ENCODE data around the gene NTN5.
"Not testable (repeated sequence)": the region's sequence is repeated elsewhere in the genome, so short reads cannot be mapped to it uniquely, and the experiment has no call there.

NTN5 gene

DNA sequence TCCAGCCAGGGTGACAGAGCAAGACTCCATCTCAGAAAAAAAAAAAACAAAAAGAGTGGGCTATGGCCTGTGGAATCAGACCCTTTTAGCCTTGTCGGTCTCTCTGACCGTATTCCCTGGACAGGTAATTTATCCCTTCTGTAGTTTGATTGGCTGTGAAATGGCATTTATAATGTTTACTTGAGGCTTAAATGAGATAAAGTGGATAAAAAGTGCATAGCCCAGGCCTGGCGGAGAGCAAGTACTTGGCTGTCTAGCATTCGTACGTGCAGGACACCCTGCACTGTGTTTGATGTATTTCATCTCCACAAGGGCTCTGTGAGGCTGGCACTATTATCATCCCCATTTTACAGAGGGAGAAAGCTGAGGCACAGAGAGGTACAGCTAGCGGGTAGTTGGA, 7.0 kb downstream of the NTN5 start:
- H3K4me3 ChIP-seq (ENCODE audit: low read depth in 1 of 2, low read length in 2 of 2): no peak overlapping the region
- H3K4me1 ChIP-seq (ENCODE audit: insufficient read depth, low read length): no peaks in the 10 kb centered on the region
- H3K27me3 ChIP-seq (ENCODE audit: control insufficient read depth in 1 of 2, insufficient read depth in 2 of 2, low read length in 2 of 2): no peaks in the 10 kb centered on the region
- H3K9ac ChIP-seq (ENCODE audit: low read length): no peak overlapping the region
- H3K27ac ChIP-seq (ENCODE audit: low read depth, low read length): no peak overlapping the region
- no peaks in the 10 kb centered on the region for H3K36me3 ChIP-seq (ENCODE audit: insufficient read depth, low read length)
- H3K9me3 ChIP-seq (ENCODE audit: low read length): no peaks in the 10 kb centered on the region

DNA sequence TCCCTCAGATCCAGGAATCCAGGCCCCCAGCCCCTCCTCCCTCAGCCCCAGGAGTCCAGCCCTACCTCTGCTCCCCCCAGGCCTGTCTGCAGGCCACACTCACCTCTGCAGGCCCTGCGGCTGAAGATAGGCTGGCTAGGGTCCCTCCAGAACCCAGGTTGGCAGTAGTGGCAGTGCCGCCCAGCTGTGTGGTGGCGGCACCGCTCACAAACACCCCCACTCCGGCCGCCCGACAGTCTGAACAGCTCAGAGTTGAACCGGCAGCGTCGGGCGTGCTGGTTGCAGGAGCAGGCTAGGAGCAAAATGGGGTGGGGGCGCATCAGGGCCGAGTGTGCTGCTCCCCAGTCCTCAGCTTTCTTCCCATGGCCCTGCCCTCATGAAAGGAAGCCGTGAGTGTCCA, 8.3 kb downstream of the NTN5 start:
- Histone ChIP-seq H3K4me1 (ENCODE audit: insufficient read depth, low read length) (no peaks in the 10 kb centered on the region), H3K36me3 (ENCODE audit: insufficient read depth, low read length) (no peaks in the 10 kb centered on the region), H3K27me3 (ENCODE audit: control insufficient read depth in 1 of 2, insufficient read depth in 2 of 2, low read length in 2 of 2) (no peaks in the 10 kb centered on the region), H3K27ac (ENCODE audit: low read depth, low read length) (no peak overlapping the region), H3K9me3 (ENCODE audit: low read length) (no peaks in the 10 kb centered on the region), H3K4me3 (ENCODE audit: low read depth in 1 of 2, low read length in 2 of 2) (no peak overlapping the region), H3K9ac (ENCODE audit: low read length) (no peak overlapping the region)

DNA sequence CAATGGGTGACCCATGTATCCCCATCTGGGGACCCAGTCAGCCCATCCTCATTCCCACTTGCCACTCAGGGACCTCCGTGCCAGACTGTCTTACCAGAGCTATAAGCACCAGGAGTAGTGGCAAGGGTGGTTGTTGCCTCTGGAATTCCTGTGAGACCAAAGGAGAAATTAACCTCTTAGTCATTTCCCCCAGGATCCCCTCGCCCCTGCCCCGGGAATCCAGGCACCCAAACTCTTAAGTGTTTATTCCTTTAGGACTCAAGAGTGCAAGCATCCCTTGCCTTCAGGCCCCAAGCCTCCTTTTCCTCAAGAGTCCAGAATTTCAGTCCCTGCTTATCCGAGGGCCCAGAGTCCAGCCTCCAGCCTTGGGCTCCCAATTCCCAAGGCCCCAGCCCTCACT, 9.2 kb downstream of the NTN5 start:
- Histone ChIP-seq H3K4me3 (ENCODE audit: low read depth in 1 of 2, low read length in 2 of 2) (no peak overlapping the region), H3K27ac (ENCODE audit: low read depth, low read length) (no peak overlapping the region), H3K36me3 (ENCODE audit: insufficient read depth, low read length) (no peaks in the 10 kb centered on the region), H3K9me3 (ENCODE audit: low read length) (no peaks in the 10 kb centered on the region), H3K9ac (ENCODE audit: low read length) (no peak overlapping the region), H3K27me3 (ENCODE audit: control insufficient read depth in 1 of 2, insufficient read depth in 2 of 2, low read length in 2 of 2) (no peaks in the 10 kb centered on the region), H3K4me1 (ENCODE audit: insufficient read depth, low read length) (no peaks in the 10 kb centered on the region)

DNA sequence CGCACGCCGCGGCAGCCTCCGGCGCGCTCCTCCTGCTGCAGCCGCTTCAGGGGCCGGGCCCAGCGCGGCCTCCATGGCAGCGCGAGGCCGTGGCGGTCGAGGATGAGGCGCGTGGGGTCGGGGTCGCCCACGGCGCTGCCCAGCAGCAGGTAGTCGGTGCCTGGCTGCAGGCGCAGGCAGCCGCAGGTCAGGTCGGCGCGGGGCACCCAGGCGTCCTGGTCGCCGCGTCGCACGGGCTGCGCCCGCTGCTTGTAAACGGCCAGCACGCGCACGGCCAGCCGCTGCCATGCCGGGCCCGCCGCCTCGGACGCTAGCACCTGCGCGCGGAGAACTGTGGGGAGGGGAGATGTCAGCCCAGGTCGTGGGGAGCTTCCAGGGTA, 11.1 kb downstream of the NTN5 start:
- H3K9ac ChIP-seq (ENCODE audit: low read length): no peak overlapping the region
- no peaks in the 10 kb centered on the region for H3K4me1 ChIP-seq (ENCODE audit: insufficient read depth, low read length)
- no peak overlapping the region for H3K27ac ChIP-seq (ENCODE audit: low read depth, low read length)
- no peaks in the 10 kb centered on the region for H3K27me3 ChIP-seq (ENCODE audit: control insufficient read depth in 1 of 2, insufficient read depth in 2 of 2, low read length in 2 of 2)
- H3K36me3 ChIP-seq (ENCODE audit: insufficient read depth, low read length): no peaks in the 10 kb centered on the region
- no peak overlapping the region for H3K4me3 ChIP-seq (ENCODE audit: low read depth in 1 of 2, low read length in 2 of 2)
- no peaks in the 10 kb centered on the region for H3K9me3 ChIP-seq (ENCODE audit: low read length)

DNA sequence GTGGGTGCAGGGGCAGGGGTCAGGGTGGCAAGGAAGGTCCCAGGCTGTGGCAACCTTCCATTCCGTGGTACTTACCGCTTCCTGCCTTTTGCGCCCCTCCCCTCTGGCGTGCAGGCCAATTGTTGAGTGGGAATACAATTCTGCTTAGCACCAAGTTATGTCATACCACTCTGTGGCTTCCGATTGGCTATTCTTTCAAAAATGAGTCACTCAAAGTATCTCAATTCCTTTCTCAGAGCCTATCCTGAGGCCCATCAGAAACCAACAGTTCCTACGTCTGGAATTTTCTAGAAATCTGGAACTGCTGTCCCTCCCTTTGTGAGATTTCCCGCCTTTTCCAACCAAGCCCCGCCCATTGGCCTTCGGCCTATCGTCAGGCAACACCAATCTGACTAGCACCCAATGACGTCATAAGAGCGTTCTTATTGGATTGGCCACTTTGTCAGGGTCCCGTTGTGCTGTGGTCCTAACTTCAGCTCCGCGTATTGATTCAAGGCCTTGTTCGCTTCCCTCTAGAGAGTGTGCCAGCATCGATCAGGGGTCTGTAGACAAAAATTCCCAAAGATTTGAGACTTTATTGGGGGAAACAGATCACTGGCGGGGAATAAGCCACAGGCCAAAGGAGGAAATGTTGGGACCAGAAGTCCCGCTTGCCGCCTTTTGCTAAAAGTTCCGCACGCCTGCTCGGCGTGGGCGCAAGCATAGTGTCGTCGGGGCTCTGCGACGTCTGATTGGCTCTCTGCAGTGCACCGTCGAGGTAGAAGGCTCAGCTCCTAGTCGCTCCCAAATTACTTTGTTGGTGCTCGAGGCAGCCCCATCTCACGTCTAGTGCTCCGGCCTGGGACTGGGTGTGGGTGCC, 11.7 kb downstream of the NTN5 start:
- Histone ChIP-seq H3K9ac (ENCODE audit: low read length) (no peak overlapping the region), H3K27ac (ENCODE audit: low read depth, low read length) (peak overlapping the region; percentile 25), H3K4me3 (ENCODE audit: low read depth in 1 of 2, low read length in 2 of 2) (peak overlapping the region in 1 of 2 donors; percentile 32)

DNA sequence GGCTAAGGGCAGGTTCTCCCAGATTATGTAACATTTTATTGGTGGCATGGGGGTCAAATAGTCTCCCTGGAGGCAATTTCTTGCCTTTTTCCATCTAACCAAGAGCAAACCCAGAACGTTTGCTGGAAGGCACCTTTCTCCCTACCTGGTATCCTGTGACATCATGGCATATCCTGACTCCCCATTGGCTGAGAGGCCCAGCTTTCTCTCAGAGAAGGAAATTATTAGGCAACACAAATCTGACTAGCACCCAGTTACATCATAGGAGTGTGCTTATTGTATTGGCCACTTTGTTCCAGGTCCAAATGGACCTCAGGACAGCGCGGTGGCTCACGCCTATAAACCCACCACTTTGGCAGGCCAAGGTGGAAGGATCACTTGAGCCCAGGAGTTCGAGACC, 13.0 kb downstream of the NTN5 start:
- H3K9ac ChIP-seq (ENCODE audit: low read length): no peak overlapping the region
- H3K36me3 ChIP-seq (ENCODE audit: insufficient read depth, low read length): no peaks in the 10 kb centered on the region
- no peak overlapping the region for H3K27ac ChIP-seq (ENCODE audit: low read depth, low read length)
- H3K4me3 ChIP-seq (ENCODE audit: low read depth in 1 of 2, low read length in 2 of 2): no peak overlapping the region
- no peaks in the 10 kb centered on the region for H3K9me3 ChIP-seq (ENCODE audit: low read length)
- H3K27me3 ChIP-seq (ENCODE audit: control insufficient read depth in 1 of 2, insufficient read depth in 2 of 2, low read length in 2 of 2): no peaks in the 10 kb centered on the region
- no peaks in the 10 kb centered on the region for H3K4me1 ChIP-seq (ENCODE audit: insufficient read depth, low read length)

More for the DNA sequence above, 11.7 kb downstream of the NTN5 start:
- H3K27me3 ChIP-seq (ENCODE audit: control insufficient read depth in 1 of 2, insufficient read depth in 2 of 2, low read length in 2 of 2): no peaks in the 10 kb centered on the region
- no peaks in the 10 kb centered on the region for H3K4me1 ChIP-seq (ENCODE audit: insufficient read depth, low read length)
- no peaks in the 10 kb centered on the region for H3K36me3 ChIP-seq (ENCODE audit: insufficient read depth, low read length)
- no peaks in the 10 kb centered on the region for H3K9me3 ChIP-seq (ENCODE audit: low read length)

DNA sequence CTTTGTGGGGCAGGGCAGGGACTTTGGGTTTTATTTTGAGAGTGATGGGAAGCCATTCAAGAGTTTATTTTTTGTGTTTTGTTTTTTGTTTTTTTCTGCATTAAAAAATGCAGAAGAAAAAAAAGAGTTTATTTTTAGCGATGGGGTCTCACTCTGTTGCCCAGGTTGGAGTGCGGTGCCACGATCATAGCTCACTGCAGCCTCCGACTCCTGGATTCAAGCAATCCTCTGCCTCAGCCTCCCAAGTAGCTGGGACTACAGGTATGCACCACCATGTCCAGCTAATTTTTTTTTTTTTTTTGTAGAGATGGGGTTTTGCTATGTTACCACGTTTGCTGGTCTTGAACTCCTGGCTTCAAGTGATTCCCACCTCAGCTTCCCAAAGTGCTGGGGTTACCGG, 14.3 kb downstream of the NTN5 start:
- Histone ChIP-seq H3K9me3 (ENCODE audit: low read length) (no peaks in the 10 kb centered on the region), H3K4me3 (ENCODE audit: low read depth in 1 of 2, low read length in 2 of 2) (no peak overlapping the region), H3K4me1 (ENCODE audit: insufficient read depth, low read length) (no peaks in the 10 kb centered on the region), H3K27me3 (ENCODE audit: control insufficient read depth in 1 of 2, insufficient read depth in 2 of 2, low read length in 2 of 2) (peaks cover 0 to 4% of the 10 kb centered on the region in 2 donors), H3K36me3 (ENCODE audit: insufficient read depth, low read length) (no peaks in the 10 kb centered on the region), H3K9ac (ENCODE audit: low read length) (no peak overlapping the region), H3K27ac (ENCODE audit: low read depth, low read length) (no peak overlapping the region)

DNA sequence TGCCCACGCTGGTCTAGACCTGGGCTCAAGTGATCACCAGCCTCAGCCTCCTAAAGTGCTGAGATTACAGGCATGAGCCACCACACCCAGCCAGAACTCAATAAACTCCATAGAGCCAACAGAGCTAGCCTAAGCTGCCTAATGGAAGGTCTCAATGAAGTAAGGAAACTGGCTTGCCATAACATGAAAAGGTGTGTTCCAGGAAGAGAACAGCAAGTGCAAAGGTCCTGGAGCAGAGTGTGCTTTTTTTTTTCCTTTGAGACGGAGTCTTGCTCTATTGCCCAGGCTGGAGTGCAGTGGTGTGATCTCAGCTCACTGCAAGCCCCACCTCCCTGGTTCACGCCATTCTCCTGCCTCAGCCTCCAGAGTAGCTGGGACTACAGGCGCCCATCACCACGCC, 15.0 kb downstream of the NTN5 start:
- not testable (repeated sequence) for H3K27ac ChIP-seq (ENCODE audit: low read depth, low read length); H3K9ac ChIP-seq (ENCODE audit: low read length); H3K36me3 ChIP-seq (ENCODE audit: insufficient read depth, low read length); H3K4me1 ChIP-seq (ENCODE audit: insufficient read depth, low read length); H3K4me3 ChIP-seq (ENCODE audit: low read depth in 1 of 2, low read length in 2 of 2); H3K9me3 ChIP-seq (ENCODE audit: low read length); H3K27me3 ChIP-seq (ENCODE audit: control insufficient read depth in 1 of 2, insufficient read depth in 2 of 2, low read length in 2 of 2)

DNA sequence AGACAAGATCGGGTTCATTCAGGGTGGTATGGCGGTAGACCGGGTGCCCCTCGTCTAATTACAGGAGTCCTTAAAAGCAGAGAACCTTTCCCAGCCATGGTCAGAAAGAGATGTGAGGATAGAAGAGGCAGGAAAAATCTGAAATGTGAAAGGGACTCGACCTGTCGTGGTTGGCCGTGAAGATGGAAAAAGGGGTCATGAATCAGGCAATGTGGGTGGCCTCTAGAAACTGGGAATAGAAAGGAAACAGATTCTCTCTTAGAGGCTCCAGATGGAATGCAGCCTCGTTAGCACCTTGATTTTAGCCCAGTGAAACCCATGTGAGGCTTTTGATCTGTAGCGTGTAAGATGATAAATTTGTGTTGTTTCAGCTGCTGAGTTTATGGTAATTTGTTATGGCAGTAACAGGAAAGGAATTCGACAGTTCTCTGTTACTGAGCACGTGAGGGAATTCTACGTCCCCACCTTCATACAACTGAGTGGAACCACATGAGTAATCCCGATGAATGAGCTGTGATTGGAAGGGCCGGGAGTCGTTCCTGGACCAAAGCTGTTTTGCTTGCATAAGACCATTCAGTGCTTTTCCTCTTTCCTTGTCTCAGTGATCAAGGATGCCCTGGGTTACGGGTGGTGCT, 15.9 kb downstream of the NTN5 start:
- Histone ChIP-seq H3K4me1 (ENCODE audit: insufficient read depth, low read length) (no peaks in the 10 kb centered on the region), H3K27ac (ENCODE audit: low read depth, low read length) (no peak overlapping the region), H3K9me3 (ENCODE audit: low read length) (no peaks in the 10 kb centered on the region), H3K36me3 (ENCODE audit: insufficient read depth, low read length) (no peaks in the 10 kb centered on the region), H3K27me3 (ENCODE audit: control insufficient read depth in 1 of 2, insufficient read depth in 2 of 2, low read length in 2 of 2) (peaks cover 0 to 4% of the 10 kb centered on the region in 2 donors), H3K9ac (ENCODE audit: low read length) (no peak overlapping the region), H3K4me3 (ENCODE audit: low read depth in 1 of 2, low read length in 2 of 2) (no peak overlapping the region)

DNA sequence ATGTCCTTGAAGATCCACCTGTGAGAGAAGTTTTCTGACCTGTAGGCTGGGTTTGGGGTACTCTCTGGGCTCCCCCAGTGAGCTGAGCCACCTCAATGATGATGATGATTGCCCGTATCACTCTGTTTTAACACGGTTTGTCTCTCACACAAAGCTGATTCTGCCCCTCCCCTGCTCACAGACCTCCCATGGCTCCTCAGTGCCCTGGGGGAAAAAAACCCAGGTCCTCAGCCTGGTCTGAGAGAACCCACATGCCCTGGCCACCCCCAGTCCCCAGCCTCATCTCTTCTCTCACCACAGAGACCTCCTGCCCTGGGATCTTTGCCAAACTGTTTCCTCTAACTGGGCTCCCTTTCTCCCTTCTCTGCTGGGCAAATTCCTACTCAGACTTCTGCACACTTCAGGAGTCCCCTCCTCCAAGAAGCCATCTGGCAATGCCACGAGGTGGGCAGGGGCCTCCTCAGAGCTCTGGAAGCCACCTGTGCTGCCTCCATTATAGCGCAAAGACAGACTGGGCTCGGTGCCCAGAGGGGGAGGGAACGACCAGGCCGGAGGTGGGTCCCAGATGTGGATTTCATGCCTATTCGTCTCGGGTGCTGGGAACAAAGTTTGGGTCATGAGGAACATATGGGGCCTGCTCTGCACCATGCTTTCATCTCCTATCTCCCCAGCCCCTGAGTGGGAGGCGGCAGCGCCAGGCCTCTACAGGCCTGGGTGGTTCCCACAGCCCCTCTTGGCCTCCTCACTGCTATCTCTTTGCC, 18.3 kb downstream of the NTN5 start:
- H3K9ac ChIP-seq (ENCODE audit: low read length): no peak overlapping the region
- no peaks in the 10 kb centered on the region for H3K4me1 ChIP-seq (ENCODE audit: insufficient read depth, low read length)
- no peaks in the 10 kb centered on the region for H3K9me3 ChIP-seq (ENCODE audit: low read length)
- no peak overlapping the region for H3K4me3 ChIP-seq (ENCODE audit: low read depth in 1 of 2, low read length in 2 of 2)
- no peak overlapping the region for H3K27ac ChIP-seq (ENCODE audit: low read depth, low read length)
- peaks cover 0 to 4% of the 10 kb centered on the region in 2 donors for H3K27me3 ChIP-seq (ENCODE audit: control insufficient read depth in 1 of 2, insufficient read depth in 2 of 2, low read length in 2 of 2)
- no peaks in the 10 kb centered on the region for H3K36me3 ChIP-seq (ENCODE audit: insufficient read depth, low read length)

DNA sequence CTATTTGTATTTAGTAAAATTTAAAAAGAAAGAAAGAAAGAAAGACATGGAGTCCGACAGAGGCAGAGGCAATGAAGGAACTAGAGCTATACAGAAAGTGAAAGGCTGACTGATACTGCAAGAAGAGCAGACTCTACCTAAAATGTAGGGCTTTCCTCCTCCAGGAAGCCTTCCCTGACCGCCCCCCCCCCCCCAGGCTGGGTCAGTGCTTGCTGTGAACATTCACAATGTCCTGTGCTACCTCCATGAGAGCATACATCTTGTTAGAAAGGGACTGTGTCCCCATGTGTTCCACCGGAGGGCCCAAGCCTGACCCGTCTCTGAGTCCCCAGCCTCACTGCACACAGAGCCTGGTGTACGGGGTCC, 21.2 kb downstream of the NTN5 start:
- Histone ChIP-seq H3K36me3 (ENCODE audit: insufficient read depth, low read length) (no peaks in the 10 kb centered on the region), H3K9ac (ENCODE audit: low read length) (no peak overlapping the region), H3K4me1 (ENCODE audit: insufficient read depth, low read length) (no peaks in the 10 kb centered on the region), H3K27me3 (ENCODE audit: control insufficient read depth in 1 of 2, insufficient read depth in 2 of 2, low read length in 2 of 2) (peaks cover 0 to 4% of the 10 kb centered on the region in 2 donors), H3K4me3 (ENCODE audit: low read depth in 1 of 2, low read length in 2 of 2) (no peak overlapping the region), H3K27ac (ENCODE audit: low read depth, low read length) (no peak overlapping the region), H3K9me3 (ENCODE audit: low read length) (no peaks in the 10 kb centered on the region)
